NK-92 treated with Interleukin-12 subunit alpha and Interleukin-12 subunit beta, amount 100 ng/mL, for 24 hours (cell line): ENCODE results near the gene CCDC88C.
A peak's percentile ranks its signal among the peaks of the same experiment; 100 is the strongest.

Experiments
- DNase-seq: peaks from one replicate; lab custom pipeline; 2025; lab: John Stamatoyannopoulos, UW

Gene CCDC88C

DNA sequence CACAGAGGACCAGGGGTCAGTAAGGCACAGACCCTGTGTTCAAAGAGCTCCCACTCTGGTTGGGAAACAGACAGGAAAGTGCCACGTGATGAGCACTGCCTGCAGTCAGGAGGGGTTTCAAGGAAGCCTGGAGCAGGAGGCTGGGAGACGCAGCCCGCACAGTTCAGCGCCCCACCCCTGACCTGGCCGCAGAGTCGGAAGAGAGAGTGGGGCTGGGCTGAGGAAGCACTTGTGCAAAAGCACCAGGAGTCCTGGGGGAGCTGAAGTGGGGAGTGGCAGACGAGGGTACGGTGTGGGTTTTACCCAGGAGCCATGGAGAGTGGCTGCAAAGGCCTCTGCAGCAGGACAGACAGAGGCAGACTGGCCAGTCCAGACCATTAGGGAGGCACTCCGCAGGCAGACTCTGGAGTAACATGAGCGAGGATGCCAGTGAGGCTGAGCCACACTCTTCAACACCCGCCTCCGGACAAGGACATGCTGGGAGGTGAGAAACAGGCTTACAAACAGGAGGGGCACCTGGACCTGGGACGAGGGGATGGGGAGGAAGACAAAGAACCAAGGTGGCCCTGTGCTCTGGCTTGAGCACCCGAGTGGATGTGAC, 87.4 kb downstream of the CCDC88C start:
- no peak for DNase-seq

- no peak for DNase-seq
Measured at GRCh38 chr14:91329486-91330014, 88.1 kb downstream of the CCDC88C start.

GRCh38 chr14:91328313-91329050, 89.1 kb downstream of the CCDC88C start:
- DNase-seq: no peak

DNA sequence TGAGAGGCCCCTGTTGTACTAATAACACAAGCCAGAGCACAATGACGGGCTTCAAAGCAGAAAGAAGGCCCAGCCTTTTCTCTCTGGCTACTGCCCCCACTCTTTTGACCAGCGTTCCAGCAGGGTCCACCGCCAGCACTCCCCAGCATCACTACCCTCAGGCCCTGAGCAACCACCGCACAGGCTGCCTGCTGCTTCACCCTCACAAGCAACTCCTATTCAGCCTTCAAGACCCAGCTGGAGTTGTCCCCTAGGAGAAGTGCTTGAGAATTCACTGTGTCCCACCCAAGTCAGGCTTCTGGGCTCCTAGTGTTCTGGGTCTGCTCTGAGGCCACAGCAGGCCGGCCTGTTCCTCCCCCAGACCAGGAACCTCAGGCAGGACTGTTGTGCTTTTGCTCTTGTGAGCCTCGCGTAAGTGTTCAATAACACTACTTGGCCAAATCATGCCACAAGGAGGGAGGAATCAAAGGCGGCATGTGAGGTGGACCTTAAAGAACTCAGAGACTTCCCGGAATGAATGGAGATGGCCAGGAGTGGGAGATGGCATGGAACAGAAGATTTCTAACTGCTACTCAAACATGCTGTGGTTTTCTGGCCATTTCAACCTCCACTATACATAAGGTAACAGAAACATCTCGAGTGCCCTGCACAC, 89.8 kb downstream of the CCDC88C start:
- DNase-seq: no peak

GRCh38 chr14:91327250-91327595, 90.4 kb downstream of the CCDC88C start:
- DNase-seq: no peak

GRCh38 chr14:91326514-91327249, 90.9 kb downstream of the CCDC88C start:
- no peak for DNase-seq

DNA sequence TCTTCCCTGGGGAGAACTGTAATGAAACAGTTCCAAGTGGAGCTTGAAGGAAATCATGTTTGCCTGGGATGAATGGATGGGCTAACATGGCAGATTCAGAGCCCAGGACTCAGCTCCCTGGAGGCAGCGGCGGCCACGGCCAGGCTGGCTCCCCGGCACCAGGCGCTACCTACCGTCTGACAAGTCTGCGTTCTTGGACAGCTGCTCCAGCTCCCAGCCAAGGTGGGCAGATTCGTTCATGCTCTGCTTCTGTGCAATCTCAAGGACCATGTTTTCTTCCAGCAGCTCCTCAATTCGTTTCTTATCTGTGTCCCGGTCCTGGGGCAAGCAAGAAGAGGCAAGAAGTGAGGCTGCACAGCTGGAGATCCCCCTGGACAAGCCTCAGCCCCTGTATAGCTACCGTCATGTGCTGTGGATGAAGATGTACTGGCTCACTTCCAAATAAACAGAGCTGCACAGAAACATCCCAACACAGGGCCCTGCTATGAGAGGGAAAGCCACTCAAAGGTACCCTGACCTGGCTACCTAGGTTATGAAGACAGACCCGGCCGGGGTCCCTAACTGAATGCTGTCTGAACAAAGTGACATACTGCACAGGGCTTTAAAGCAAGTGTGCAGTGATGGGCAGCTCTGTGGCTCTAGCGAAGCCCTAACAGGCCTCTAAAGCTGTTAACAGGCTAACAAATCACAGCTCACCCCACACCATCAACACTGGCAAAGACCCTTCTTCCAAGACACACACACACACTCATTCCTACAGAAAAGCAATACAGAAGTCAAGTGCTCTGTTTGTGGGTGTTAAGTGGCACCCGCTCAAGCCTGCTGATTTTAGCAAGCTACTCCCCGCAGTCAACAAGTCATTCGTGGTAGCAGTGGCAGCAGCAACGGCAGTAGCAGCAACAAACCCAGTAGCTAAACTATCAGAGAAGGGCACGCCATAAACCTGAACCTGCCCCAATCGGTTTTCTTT, 92.7 kb downstream of the CCDC88C start:
- no peak for DNase-seq

- DNase-seq: peak; percentile 82
Measured at GRCh38 chr14:91323671-91324605, 93.7 kb downstream of the CCDC88C start.

- no peak for DNase-seq
Measured at GRCh38 chr14:91323031-91323430, 94.6 kb downstream of the CCDC88C start.

- DNase-seq: no peak
Measured at GRCh38 chr14:91322623-91323022, 95.0 kb downstream of the CCDC88C start.

- no peak for DNase-seq
Measured at GRCh38 chr14:91321131-91321530, 96.5 kb downstream of the CCDC88C start.

DNA sequence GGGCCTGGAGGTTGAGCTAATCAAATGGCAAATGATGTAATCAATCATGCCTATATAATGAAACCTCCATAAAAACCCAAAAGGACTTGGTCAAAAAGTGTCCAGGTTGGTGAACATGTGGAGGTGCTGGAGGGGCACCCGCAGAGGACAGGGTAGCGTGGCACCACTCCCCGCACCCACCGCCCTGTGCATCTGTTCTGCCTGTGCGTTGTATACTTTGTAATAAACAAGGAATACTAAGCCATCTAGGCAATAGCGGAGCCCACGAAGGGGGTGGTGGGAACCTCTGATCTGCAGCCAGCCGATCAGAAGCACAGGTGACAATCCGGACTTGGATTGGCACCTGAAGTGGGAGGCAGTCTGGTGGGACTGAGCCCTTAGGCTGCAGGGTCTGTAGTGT, 97.4 kb downstream of the CCDC88C start:
- no peak for DNase-seq

DNA sequence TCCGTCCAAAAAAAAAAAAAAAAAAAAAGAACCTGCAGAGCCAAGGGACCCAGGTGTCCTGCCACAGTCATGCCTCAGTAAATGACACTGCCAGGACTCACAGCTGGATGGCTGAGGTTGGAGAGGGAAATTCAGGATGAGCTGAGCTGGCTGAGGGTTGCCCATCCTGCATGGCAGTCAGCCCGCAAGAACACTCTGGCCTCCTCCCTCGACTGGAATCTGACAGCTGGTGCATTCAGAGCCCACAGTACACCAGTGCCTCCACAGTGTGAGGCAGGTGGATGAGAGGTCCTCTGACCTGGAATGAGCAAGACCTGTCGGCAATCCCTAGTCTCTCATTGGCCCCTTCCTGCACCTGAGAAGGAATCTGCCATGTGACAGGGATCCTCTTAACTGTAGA, 98.7 kb downstream of the CCDC88C start:
- DNase-seq: no peak

GRCh38 chr14:91317381-91318308, 100.0 kb downstream of the CCDC88C start:
- DNase-seq: peak; percentile 15

- DNase-seq: no peak
Measured at GRCh38 chr14:91316761-91317160, 100.9 kb downstream of the CCDC88C start.

- DNase-seq: peak; percentile 74
Measured at GRCh38 chr14:91315844-91316267, 101.8 kb downstream of the CCDC88C start.

GRCh38 chr14:91313852-91314251, 103.8 kb downstream of the CCDC88C start:
- DNase-seq: no peak

GRCh38 chr14:91313154-91313850, 104.3 kb downstream of the CCDC88C start:
- DNase-seq: no peak
